Duodenal mucosa (tissue), 2 donors: ENCODE measurements around the gene UBE2H.
"Not testable (repeated sequence)": the region's sequence is repeated elsewhere in the genome, so short reads cannot be mapped to it uniquely, and the experiment has no call there.

Experiments used
- H3K27ac ChIP-seq: one replicate; pipeline ENCODE4 v1.7.0; 2013; ENCODE audit warnings: low read depth, low read length
- H3K27me3 ChIP-seq, 2 donors: one replicate each; pipeline ENCODE4 v1.7.0; 2013; ENCODE audit warnings: low read length in 2 of 2, control low read depth in 1 of 2; ENCODE audit not compliant: insufficient read depth in 2 of 2, control insufficient read depth in 1 of 2
- H3K36me3 ChIP-seq, 2 donors: one replicate each; pipeline ENCODE4 v1.7.0; 2013; ENCODE audit warnings: low read length in 2 of 2, control low read depth in 1 of 2; ENCODE audit not compliant: insufficient read depth in 2 of 2, control insufficient read depth in 1 of 2
- H3K4me1 ChIP-seq, 2 donors: one replicate each; pipeline ENCODE4 v1.7.0; 2013; ENCODE audit warnings: low read length in 2 of 2, control low read depth in 1 of 2; ENCODE audit not compliant: insufficient read depth in 2 of 2, control insufficient read depth in 1 of 2
- H3K4me3 ChIP-seq, 2 donors: one replicate each; pipeline ENCODE4 v1.7.0; 2013; ENCODE audit warnings: low read length in 2 of 2, low read depth in 1 of 2
- H3K9ac ChIP-seq, 2 donors: one replicate each; pipeline ENCODE4 v1.7.0; 2013; ENCODE audit warnings: low read length in 2 of 2, low read depth in 1 of 2
- H3K9me3 ChIP-seq, 2 donors: one replicate each; pipeline ENCODE4 v1.7.0; 2013; ENCODE audit warnings: low read length in 2 of 2, control low read depth in 1 of 2; ENCODE audit not compliant: control insufficient read depth in 1 of 2

Gene UBE2H

DNA sequence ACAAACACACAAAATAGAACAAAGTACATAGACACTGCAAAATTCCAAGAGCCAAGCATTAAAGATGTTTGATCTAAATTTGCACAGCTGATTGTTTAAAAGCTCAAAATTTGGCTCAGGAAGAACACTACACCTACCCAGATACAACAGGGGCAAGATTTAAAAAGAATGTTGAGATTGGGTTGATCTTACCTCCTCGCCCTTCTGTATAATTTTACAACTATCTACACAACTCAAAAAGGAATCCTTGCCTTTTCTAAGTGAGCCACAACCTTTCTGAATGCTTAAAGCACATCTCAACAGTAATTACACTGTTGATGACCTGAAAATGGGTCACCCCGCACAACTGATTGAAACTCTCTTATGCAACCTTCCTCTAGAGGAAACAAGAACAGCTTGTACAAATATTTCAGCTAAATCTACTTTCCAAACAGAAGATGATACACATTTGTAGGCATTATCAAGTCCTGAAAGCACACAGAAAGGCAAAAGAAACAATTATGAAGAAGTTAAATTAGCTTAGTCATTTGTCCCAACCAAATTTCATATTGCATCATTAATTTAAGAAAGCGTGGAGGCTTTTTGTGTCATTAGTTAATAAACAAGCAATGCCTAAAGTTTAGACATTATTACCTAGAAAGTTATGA lies 75.5 kb downstream of the UBE2H start:
- H3K9me3 ChIP-seq: no peaks in the 10 kb centered on the region
- no peak overlapping the region for H3K9ac ChIP-seq
- H3K4me3 ChIP-seq: no peak overlapping the region
- peaks cover 7 to 12% of the 10 kb centered on the region in 2 donors for H3K36me3 ChIP-seq
- no peaks in the 10 kb centered on the region for H3K4me1 ChIP-seq
- H3K27me3 ChIP-seq: no peaks in the 10 kb centered on the region
- H3K27ac ChIP-seq: no peak overlapping the region

DNA sequence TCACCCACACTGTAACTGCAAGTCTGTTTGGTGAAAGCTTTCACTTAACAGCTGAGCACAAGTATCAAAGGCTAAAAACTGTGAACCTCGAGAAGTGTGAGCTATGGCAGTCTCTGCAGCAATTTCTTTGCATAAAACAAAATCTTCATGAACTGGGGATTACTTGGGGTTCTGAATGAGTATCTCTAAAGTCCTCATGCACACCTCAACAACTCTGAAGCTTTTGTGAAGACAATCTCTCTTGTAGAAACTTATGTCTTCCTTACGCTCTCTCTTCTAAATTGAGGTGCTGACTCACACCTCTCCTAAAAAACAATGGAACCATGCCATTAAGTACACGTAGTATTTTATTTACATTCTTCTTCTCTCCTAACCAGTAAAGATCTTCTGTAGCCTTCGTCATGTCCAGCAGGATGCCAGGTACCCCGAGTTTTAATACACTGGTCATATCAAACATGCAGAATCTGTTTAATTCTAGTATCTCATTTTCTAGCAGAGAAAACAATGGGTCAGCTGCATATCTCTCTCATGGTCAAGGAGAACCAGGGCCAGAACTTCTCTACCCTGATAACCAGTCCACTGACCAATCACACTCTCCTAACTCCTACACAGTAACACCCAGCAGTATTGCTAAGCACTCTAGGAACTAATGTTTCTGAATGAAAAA lies 76.9 kb downstream of the UBE2H start:
- Histone ChIP-seq H3K36me3 (peaks cover 7 to 12% of the 10 kb centered on the region in 2 donors), H3K27me3 (no peaks in the 10 kb centered on the region), H3K9me3 (no peaks in the 10 kb centered on the region), H3K9ac (no peak overlapping the region), H3K4me1 (no peaks in the 10 kb centered on the region), H3K4me3 (no peak overlapping the region), H3K27ac (no peak overlapping the region)

DNA sequence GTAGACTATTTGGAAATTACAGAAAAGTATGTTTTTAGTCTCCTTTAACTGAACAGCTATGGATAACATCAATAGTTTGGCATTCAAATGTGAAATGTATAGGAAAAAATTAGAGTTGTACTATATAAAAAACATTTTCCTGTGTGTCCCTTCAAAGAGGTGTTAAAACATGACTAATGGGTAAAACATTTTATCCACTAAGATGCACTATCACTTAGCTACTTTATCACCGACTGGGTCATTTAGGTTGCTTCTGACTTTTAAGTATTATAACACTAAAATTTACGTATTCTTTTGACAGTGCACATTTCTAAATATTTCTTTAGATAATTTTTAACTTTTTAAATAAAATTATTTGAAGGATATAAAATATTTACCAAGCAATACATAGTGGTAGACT lies 77.6 kb downstream of the UBE2H start:
- no peak overlapping the region for H3K9ac ChIP-seq
- peaks cover 7 to 9% of the 10 kb centered on the region in 2 donors for H3K36me3 ChIP-seq
- H3K27ac ChIP-seq: no peak overlapping the region
- H3K4me3 ChIP-seq: no peak overlapping the region
- no peaks in the 10 kb centered on the region for H3K27me3 ChIP-seq
- H3K4me1 ChIP-seq: no peaks in the 10 kb centered on the region
- H3K9me3 ChIP-seq: no peaks in the 10 kb centered on the region

DNA sequence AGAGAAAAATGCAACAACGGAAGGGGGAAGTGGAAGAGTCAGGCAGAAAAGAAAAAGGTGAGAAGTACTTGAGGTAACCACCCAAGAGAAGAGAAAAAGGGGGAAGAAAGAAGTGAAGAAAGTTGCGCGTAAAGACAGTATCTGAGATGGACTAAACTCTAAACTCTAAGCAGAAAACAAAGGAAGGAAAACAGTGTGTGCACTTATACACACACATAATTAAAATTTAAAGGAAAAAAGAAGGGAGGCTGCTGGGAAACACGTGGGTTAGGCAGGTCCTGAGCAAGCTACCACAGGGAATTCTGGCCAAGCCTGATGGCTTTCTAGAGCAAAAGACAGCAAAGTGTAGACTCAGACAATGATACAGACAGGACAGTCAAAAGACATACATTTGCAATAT lies 78.0 kb downstream of the UBE2H start:
- Histone ChIP-seq H3K4me1 (no peaks in the 10 kb centered on the region), H3K4me3 (no peak overlapping the region), H3K27ac (no peak overlapping the region), H3K36me3 (peaks cover 8 to 9% of the 10 kb centered on the region in 2 donors), H3K9me3 (no peaks in the 10 kb centered on the region), H3K9ac (no peak overlapping the region), H3K27me3 (no peaks in the 10 kb centered on the region)

DNA sequence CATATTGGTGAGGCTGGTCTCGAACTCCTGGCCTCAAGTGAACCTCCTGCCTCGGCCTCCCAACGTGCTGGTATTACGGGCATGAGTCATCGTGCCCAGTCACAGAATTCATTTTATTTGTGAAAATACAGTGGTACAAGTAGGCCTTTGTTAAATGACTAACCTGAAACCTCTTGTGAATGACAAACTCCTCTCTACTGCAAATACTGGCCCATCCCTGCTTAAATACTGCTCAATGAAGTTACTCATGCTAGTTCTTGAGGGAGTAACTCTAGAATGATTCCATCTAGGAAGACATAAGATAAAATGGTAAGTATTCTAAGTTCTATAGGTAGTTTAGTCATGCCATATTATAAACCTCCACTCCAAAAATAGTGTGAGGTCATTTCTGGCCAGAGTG lies 80.7 kb downstream of the UBE2H start:
- H3K27ac ChIP-seq: no peak overlapping the region
- peaks cover 0 to 6% of the 10 kb centered on the region in 2 donors for H3K36me3 ChIP-seq
- H3K9me3 ChIP-seq: no peaks in the 10 kb centered on the region
- H3K4me1 ChIP-seq: no peaks in the 10 kb centered on the region
- H3K4me3 ChIP-seq: no peak overlapping the region
- no peak overlapping the region for H3K9ac ChIP-seq
- H3K27me3 ChIP-seq: no peaks in the 10 kb centered on the region

DNA sequence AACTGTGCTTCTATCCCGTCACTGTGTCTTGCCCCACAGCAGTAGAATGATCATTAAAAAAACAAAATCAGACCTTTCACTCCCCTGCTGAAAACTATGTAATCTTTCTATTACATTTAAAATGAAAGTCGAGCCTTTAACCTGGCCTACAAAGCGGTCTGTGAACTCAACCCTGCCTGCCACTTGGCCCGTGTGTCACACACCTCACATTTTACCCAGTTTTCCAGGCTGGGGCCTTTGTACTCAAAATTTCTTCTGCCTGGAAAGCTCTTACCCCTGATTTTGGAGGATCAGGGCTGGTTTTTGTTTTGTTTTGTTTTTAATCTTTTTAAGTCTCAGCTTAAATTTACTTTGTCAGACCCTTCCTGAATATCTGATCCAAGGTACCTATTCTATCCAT lies 82.1 kb downstream of the UBE2H start:
- no peak overlapping the region for H3K4me3 ChIP-seq
- no peaks in the 10 kb centered on the region for H3K27me3 ChIP-seq
- H3K27ac ChIP-seq: no peak overlapping the region
- H3K4me1 ChIP-seq: peaks cover 0 to 10% of the 10 kb centered on the region in 2 donors
- H3K36me3 ChIP-seq: peaks cover 0 to 6% of the 10 kb centered on the region in 2 donors
- no peak overlapping the region for H3K9ac ChIP-seq
- H3K9me3 ChIP-seq: no peaks in the 10 kb centered on the region

DNA sequence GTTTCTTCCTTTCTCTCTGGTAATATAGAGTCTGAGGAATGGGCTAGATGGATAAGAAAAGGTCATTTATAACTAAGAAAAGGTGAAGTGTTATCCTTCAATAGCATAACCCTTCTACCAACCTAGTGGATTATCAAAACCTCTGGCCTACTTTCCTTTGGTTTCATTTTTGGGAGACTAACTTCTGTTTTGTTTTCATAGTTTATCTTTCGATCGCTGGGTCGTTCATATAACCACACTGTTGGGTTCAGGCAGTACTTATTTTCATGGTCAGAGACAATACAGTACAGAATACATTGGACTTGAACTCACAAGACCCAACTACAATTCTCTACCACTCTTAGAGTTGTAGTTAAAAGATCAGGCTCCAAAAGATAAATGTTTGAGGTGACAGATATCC lies 86.5 kb downstream of the UBE2H start:
- Histone ChIP-seq H3K4me3 (no peak overlapping the region), H3K27me3 (no peaks in the 10 kb centered on the region), H3K27ac (no peak overlapping the region), H3K9me3 (no peaks in the 10 kb centered on the region), H3K36me3 (peaks cover 0 to 6% of the 10 kb centered on the region in 2 donors), H3K9ac (no peak overlapping the region), H3K4me1 (peaks cover 10 to 17% of the 10 kb centered on the region in 2 donors)

DNA sequence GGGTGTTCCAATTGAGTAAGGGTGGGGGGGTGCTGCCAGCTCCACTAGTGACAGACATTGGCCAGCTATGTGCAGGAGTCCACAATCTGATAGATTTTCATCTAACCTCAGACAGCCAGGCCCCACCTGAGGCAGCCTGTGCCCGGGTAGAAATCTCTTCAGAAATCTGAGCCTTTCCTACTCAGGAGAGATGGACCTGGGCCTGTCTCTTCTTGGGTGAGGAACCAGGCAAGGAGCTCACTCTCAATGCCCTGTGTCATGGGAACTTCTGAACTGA lies 86.9 kb downstream of the UBE2H start:
- peaks cover 10 to 17% of the 10 kb centered on the region in 2 donors for H3K4me1 ChIP-seq
- no peak overlapping the region for H3K27ac ChIP-seq
- peaks cover 0 to 6% of the 10 kb centered on the region in 2 donors for H3K36me3 ChIP-seq

DNA sequence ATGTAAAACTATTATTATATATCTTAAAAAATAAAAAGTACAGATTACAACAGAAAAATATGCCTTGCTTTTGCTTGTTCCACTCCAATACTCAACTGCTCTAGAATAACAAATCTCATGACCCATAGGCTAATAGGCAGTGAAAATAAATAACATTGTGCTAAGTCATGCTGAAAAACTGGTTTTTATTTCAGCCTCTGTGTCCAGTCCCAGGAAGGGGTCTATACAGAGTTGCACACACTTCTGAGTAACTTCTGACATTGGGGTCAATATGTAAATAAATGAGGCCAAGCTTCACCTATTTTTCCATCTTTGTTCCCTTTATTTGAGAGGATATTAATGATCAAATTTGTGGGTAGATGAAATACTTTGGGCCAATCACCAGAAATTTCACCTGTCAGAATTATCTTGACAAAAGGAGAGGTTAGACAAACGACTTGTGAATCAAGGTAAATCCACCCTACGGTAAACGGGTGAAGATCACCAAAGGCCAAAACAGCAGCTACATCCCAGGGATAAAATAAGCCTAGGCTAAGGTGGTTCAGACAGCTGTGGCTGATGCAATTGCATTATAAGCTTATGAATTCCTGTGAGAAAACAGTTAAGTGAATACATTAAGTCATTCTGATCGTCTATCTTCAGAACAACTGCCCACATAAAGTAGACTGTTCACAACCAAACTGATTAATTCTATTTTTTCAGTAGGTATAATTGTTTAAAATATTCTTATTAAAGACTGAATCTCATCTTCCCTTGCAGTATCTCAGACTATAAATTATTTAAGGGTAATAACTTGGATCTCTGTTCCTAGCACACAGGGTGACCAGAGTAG lies 87.5 kb downstream of the UBE2H start:
- H3K9me3 ChIP-seq: no peaks in the 10 kb centered on the region
- no peak overlapping the region for H3K4me3 ChIP-seq
- peaks cover 14 to 21% of the 10 kb centered on the region in 2 donors for H3K4me1 ChIP-seq
- H3K27ac ChIP-seq: no peak overlapping the region
- peaks cover 0 to 6% of the 10 kb centered on the region in 2 donors for H3K36me3 ChIP-seq
- H3K9ac ChIP-seq: no peak overlapping the region
- H3K27me3 ChIP-seq: no peaks in the 10 kb centered on the region

More for the DNA sequence above, 86.9 kb downstream of the UBE2H start:
- Histone ChIP-seq H3K4me3 (no peak overlapping the region), H3K27me3 (no peaks in the 10 kb centered on the region), H3K9ac (no peak overlapping the region), H3K9me3 (no peaks in the 10 kb centered on the region)

DNA sequence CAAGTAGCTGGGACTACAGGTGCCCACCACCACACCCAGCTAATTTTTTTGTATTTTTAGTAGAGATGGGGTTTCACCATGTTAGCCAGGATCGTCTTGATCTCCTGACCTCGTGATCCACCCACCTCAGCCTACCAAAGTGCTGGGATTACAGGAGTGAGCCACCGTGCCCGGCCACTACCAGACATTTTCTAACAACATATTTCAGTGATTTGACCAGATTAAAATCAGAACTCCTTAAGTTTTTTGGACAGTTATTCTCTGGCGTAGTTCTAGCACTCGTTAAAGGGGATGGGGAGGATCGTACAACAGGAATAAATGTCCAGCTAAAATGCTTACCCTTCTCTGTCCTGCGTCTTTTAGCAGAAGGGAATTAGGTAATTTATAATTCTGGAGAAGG lies 88.1 kb downstream of the UBE2H start:
- not testable (repeated sequence) for H3K36me3 ChIP-seq, H3K27ac ChIP-seq, H3K9ac ChIP-seq, H3K27me3 ChIP-seq, H3K9me3 ChIP-seq, H3K4me3 ChIP-seq
- peaks cover 18 to 26% of the 10 kb centered on the region in 2 donors for H3K4me1 ChIP-seq
